T-helper 2 cell (primary cell): ENCODE data around the gene KDELR1.

ENCODE experiments used
- DNase-seq, 5 experiments: peaks; one replicate each; pipeline versions ENCODE4 v3.0.0 to v3.0.0-alpha.2; 2012 to 2022

The KDELR1 gene

DNA sequence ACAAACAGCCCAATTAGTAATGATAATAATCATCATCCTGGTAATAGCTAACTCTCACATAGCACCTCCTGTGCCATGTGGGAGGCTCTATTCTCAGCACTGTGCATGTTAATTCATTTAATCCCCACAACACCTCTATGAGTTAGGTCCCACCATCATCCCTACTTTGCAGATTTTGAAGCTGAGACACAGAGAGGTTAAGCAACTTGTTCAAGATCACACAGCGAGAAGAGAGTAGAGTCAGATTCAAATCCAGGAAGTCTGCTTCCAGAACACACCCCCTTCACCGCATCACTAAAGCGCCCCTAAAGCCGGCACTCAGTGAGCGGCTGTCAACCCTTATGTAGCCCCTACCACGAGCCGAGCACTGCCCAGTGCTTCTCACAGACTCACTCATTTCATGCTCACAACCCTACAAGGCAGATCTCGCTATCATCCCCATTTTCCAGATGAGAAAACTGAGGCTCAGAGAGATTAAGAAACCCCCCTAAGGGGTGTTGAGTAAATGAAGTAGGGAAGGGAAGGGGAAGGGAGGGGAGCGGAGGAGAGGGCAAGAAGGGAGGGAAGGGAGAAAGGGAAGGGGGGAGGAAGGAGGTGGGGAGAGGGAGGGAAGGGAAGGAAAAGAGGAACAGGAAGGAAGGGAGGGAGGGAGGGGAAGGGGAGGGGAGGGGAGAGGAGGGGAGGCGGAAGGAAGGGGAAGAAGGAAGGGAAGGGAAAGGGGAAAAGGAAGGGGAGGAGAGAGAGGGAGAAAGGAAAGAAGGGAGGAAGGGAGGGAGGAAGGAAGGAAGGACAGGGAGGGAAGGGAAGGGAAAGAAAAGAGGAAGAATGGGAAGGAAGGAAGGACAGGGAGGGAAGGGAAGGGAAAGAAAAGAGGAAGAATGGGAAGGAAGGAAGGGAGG is 49.6 kb downstream of the KDELR1 start:
- no peak for DNase-seq

DNA sequence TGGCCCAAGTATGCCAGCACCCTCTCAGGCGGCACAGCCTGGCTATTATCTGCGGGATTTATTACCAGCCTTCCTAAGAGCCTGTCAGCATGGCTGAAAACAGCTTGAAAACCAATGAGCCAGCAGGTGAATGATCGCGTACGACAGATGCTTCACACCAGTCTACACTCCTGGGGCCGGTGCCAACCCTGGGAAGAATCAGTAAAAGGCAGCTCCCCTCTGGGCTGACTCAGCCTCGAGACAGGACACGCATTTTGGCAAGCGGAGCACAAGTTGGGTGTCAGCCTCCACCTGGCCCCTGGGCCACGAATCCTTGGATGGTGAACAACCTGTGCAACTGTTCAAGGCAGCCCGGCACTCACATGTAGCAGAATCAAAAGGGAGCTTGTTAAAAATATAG is 50.4 kb downstream of the KDELR1 start:
- no peak for DNase-seq

DNA sequence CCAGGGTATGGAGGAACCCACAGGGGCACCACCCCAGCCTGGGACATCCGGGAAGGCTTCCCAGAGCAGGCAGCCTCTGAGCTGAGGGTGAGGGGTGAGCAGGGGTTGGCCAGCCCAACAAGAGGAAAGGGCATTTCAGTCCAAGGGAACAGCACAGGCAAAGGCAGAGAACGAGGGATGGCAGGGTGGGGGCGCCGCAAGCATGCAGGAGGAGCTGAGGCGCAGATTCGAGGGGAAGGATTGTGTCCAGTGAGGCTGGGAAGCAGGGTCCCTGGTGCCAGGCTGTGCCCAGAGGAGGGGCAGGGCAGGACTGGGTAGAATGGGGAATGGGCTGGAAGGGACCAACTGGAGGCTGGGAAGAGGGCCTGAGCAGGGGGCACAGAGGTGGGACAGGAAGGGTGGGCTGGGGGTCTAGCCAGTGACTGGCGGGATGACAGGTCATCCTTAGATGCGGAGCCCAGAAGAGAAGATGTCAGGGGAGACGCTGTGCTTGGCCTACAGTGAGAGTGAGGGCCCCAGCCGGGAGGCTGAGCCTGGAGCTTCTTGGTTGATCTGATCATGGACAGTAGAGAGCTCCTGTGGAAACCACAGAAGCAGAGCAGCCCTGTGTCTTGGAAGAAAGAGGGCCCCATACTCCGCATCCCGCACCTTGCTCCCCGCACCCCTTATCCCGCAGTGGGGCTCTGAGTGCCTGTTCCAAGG is 52.4 kb downstream of the KDELR1 start:
- DNase-seq = no peak

DNA sequence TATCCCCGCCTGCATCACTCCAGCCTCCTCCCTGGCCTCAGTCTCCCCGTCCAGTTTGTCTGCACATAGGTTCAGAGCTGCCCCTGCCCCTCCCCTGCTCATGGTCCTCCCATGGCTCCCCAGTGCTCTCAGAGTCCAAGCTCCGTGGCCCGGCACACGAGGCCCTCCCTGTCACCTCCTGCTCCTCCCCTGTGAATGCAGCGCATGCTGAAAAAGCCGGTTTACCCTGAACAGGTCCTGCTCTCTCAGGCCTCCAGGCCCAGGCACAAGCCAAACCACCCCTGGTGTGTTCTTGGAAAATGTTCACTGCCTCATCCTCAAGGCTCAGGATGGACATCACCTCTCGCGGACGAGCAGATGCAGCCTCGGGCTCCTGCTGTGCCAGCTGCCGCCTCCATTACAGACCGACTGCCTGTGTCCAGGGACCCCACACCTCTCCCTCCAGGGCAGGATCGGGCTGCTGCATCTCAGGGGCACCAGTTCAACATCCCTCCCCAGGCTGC is 53.0 kb downstream of the KDELR1 start:
- DNase-seq = no peak

DNA sequence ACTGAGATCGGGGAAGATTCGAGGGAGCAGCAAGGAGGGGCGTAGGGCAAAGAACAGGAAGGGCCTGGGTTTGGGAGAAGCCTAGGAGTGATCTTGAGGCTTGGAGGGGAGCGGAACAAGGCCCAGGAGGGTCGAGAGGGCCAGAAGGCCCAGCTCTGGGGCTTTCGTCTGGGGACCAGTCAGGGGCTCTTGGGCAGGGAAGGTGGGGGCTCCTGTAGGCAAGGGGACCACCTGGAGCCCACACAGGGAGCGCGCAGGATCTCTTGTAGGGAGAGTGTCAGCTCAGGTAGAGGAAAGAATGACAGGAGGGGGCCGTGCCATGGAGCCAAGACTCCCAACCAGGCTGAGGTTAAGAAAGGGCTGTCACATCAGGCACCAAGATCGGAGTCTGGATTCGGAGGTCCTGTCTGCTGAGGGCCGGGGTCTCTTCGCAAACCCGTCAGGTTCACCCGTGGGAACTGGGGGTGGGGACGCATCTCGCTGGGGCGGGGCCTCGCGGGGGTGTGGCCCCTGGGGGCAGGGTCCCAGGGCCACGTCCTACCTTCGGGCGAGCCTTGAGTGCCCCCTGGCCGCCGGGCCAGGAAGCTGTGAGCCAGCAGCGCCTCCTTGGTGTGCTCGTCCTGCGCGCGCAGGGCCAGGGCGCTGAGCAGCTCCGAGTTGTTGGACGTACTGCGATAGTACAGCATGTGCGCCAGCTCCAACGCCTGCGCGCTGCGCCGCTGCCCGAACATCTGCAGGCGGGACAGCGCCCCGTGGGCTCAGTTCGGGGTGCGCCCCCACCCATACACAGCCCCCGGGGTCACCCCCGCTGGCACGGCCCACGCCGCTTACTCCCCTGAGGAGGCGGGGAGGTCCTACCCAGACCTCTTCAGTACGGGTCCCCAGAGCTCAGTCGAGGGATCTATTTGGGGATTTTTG is 57.6 kb downstream of the KDELR1 start:
- peak; percentile 83 to 97 (median 89) for DNase-seq

DNA sequence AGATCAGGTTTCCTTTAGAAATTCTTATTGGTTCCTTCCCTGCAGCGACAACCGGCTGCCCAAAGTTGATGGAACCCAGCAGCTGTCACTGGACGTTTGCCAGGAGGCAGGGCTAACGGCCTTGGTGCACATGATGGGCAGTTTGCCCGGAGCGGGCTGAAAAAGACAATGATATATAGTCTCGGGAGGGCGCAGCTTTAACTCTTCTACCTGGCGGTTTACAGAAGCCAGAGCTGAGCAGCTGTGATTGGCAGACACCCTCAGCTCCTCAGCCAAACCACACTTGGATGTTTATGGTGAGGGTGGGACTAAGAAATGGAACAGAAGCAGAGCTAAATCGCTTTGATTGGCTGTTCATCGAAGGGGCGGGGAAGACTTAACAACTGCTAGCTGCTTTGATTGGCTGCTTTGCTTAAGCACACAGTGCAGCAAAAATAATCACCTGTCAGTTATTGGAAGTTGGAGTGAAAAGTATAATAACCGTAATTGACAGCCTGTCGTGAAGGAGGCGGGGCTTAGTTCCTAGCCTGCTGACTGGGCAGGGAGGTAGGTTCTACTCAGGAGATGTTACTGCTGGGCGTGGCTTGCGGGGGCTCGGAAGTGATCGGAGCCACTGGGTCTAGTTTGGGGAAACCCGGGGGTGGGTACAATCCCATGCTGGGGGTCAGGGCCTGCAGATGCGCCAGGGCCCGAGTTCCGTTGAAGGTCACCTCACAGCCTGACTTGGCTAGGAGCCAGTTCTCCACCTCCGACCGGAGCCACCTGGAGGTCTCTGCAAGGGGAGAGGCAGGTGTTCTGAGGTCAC is 58.5 kb downstream of the KDELR1 start:
- peak; percentile 84 to 100 (median 96) for DNase-seq
